Mesodermal cell (in vitro differentiated cells): ENCODE measurements around the gene POU2AF3.

Experiments
- H3K27ac ChIP-seq: 2 replicates; pipeline ENCODE4 v1.7.0; 2013; ENCODE audit warnings: mild to moderate bottlenecking, low read depth, low read length, moderate library complexity; ENCODE audit not compliant: severe bottlenecking
- H3K36me3 ChIP-seq: 2 replicates; pipeline ENCODE4 v1.7.1; 2013; ENCODE audit warnings: mild to moderate bottlenecking, low read length, moderate library complexity; ENCODE audit not compliant: control insufficient read depth, insufficient read depth
- H3K4me1 ChIP-seq: one replicate; pipeline ENCODE4 v1.7.1; 2013; ENCODE audit warnings: mild to moderate bottlenecking, low read length; ENCODE audit not compliant: insufficient read depth, control insufficient read depth, poor library complexity, severe bottlenecking
- H3K4me3 ChIP-seq: 2 replicates; pipeline ENCODE4 v1.7.0; 2013; ENCODE audit warnings: low read length, control low read depth, mild to moderate bottlenecking; ENCODE audit not compliant: insufficient read depth, poor library complexity, severe bottlenecking; ENCODE audit errors: extremely low read depth
- H3K9me3 ChIP-seq: 2 replicates; pipeline ENCODE4 v1.7.1; 2013; ENCODE audit warnings: mild to moderate bottlenecking, low read length, moderate library complexity; ENCODE audit not compliant: control insufficient read depth
- WGBS, 2 experiments: methylation state at CpG; one replicate each; pipeline ENCODE4 v1.1.5; 2013; ENCODE audit warnings: missing lambda C conversion rate in 2 of 2; ENCODE audit not compliant: insufficient coverage in 2 of 2; 5-methylcytosine and 5-hydroxymethylcytosine counted together

Gene POU2AF3

GRCh38 chr11:111342329-111342728 lies 44.0 kb downstream of the POU2AF3 start:
- H3K4me3 ChIP-seq: no peak overlapping the region
- no peaks in the 10 kb centered on the region for H3K9me3 ChIP-seq
- no peaks in the 10 kb centered on the region for H3K36me3 ChIP-seq
- 100% methylated on average over 1 to 2 of the region's 3 CpGs for WGBS, 2 experiments
- no peaks in the 10 kb centered on the region for H3K4me1 ChIP-seq
- no peak overlapping the region for H3K27ac ChIP-seq

DNA sequence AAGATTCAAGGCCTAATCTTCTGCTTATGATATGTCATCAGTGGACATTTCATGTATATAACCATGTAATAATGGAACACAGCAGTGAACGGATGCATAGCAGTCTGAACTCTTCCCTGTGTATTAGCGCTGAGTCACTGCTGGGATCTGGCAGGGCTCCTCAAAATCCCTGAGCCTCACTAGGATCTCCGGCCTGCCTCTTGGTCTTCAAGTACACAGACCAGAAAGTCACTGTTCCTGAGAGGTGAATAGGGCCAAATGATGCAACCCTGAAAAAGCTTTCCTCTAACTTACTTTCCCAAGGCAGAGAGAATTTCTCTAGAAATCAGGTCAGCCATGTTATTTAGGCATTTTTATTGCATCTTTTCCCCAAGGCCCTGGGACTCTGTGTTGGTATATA lies 45.7 kb downstream of the POU2AF3 start:
- 92 to 95% methylated on average over 3 of the region's 3 CpGs for WGBS, 2 experiments
- no peaks in the 10 kb centered on the region for H3K4me1 ChIP-seq

DNA sequence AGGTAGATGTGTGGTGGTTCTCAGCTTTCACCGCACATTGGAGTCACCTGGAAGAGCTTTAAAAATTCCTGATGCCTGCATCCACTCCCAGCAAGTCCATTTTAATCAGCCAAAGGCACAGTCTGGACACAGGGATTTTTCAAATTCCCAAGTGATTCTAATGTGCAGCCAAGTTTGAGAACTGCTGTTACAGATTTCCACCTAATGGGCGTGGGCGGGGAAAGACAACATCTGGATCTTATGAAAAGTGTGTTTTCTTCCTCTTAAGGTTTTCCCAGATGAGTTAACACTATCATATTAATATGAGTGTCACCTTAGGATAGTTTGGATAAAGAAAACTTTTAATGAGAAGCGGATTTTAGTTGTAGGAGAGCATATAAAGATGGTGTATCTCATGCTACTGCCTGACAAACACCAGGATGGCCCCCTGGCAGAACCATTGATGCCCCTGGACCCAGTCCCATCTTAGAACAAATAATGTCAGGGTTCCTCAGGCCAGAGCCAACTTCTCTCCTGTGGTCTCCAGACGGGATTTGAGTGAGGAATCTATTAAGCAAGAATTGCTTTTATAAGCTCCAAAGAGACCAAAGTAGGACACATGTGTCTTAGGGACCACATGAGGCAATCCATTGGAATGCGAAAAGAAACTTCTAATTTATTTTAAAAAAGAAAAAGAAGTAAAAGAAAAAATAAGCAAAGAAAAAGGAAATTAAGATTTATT lies 48.8 kb downstream of the POU2AF3 start:
- Histone ChIP-seq H3K27ac (no peak overlapping the region), H3K4me1 (no peaks in the 10 kb centered on the region), H3K4me3 (no peak overlapping the region), H3K36me3 (no peaks in the 10 kb centered on the region), H3K9me3 (no peaks in the 10 kb centered on the region)
- WGBS, 2 experiments: 87 to 100% methylated on average over 2 of the region's 6 CpGs

More for the DNA sequence above, 45.7 kb downstream of the POU2AF3 start:
- Histone ChIP-seq H3K9me3 (no peaks in the 10 kb centered on the region), H3K27ac (no peak overlapping the region), H3K4me3 (no peak overlapping the region), H3K36me3 (no peaks in the 10 kb centered on the region)

DNA sequence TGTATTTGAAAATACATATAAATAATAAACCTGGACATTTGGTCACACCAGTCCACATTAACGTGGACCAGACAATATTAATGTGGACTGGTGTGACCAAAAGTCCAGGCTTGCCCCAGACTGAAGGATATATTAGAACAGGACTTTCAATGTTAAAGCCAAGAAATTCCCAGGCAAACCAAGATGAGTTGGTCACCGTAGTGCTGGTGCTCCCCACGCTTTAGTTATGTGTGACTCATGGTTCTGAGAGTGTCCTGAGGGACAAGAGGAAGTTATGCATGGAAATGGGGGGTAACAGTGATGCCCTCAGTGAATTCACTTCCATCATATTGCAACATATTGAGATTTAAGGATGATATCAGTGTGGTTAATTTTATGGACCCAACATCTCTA lies 49.4 kb downstream of the POU2AF3 start:
- H3K27ac ChIP-seq: no peak overlapping the region
- H3K36me3 ChIP-seq: no peaks in the 10 kb centered on the region
- WGBS, 2 experiments: 73 to 92% methylated on average over 2 of the region's 3 CpGs

DNA sequence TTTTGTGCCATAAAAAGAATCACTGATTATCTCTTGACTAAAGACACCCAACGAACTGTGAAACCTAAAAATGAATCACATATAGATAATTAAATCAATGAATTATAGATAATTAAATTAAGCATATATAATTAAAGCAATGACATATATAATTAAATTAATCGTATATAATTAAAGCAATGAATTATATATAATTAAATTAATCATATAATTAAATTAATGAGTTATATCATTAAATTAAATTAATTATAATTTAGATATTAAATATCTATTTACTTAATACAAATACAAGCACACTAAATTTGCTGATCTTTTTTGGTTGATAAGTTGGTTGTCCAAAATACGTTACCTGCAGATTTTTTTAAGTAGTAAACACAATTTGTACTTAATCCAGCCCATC lies 49.8 kb downstream of the POU2AF3 start:
- Histone ChIP-seq H3K4me3 (no peak overlapping the region), H3K9me3 (no peaks in the 10 kb centered on the region), H3K36me3 (no peaks in the 10 kb centered on the region), H3K27ac (no peak overlapping the region), H3K4me1 (no peaks in the 10 kb centered on the region)
- WGBS, 2 experiments: no CpG with 5 or more reads among the region's 3 CpGs

More for the DNA sequence above, 49.4 kb downstream of the POU2AF3 start:
- no peaks in the 10 kb centered on the region for H3K4me1 ChIP-seq
- no peaks in the 10 kb centered on the region for H3K9me3 ChIP-seq
- no peak overlapping the region for H3K4me3 ChIP-seq

DNA sequence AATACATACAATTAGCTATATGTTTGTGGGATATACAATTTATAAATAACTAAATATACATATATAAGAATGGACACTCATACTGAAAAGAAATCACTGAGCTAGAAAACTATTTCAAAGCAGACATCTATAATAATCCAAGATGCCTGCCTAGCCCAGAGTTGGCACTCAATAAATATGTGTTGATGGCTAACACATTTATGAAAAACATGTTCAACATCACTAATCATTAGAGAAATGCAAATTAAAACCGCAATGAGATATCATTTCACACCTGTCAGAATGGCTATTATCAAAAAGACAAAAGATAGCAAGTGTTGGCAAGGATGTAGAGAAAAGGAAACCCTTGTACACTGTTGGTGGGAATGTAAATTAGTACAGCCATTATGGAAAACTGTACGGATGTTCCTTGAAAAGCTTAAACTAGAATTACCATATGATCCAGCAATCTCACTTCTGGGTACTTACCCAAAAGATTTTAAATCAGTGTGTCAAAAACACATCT lies 50.9 kb downstream of the POU2AF3 start:
- Histone ChIP-seq H3K4me1 (no peaks in the 10 kb centered on the region), H3K36me3 (no peaks in the 10 kb centered on the region), H3K27ac (no peak overlapping the region), H3K4me3 (no peak overlapping the region), H3K9me3 (no peaks in the 10 kb centered on the region)
- 43 to 80% methylated on average over 1 of the region's 2 CpGs for WGBS, 2 experiments

DNA sequence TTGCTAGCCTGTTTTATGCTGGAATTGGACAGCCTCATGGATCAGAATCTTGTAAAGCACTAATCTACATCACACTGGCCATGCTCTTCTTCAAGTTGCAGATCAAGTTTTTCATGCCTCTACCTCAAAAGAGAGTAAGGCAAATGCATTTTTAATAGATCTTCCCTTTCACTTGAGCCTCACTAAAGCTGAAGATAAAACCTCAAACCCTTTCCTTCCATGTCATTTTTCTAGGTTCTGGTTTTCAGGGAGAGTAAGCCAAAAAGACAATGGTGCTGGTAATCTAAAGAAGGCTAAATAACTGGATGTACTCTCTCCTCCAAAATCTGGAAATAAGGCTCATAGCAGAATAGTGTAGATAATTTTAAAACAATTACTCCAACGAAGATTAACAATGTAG lies 52.5 kb downstream of the POU2AF3 start:
- no CpG with 5 or more reads among the region's 1 CpG for WGBS, 2 experiments
- Histone ChIP-seq H3K36me3 (no peaks in the 10 kb centered on the region), H3K27ac (no peak overlapping the region), H3K4me1 (no peaks in the 10 kb centered on the region), H3K4me3 (no peak overlapping the region), H3K9me3 (no peaks in the 10 kb centered on the region)

DNA sequence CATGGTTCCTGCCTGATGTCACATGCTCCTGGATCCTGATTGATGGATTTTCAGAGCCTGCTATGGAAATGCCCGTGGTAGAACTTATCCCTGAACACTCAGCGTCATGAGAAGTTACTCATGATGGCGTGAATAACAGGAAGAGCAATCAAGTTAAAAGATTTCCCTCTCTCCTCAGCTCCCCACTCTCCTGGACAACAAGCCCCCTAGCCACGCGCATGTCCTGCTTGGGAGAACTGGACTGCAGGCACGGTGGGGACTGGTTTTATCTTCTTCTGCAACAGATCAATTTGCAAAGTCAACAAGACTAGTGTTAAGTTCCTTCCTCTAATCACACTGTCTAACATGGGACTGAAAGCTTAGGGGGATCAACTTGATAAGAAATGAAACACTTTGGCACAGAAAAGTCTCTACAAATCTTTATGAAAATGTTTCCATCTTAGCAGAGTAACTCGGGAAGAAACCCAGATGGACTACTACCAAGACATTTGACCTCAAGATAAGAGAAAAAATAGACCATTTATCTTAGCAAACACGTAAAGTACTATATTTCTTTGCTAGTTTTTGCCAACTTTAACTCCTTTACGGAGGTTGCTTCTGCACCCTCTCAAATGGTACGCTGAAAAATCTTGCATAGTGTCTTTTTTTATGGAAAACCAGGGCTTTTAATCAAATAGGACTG lies 53.2 kb downstream of the POU2AF3 start:
- Histone ChIP-seq H3K4me1 (no peaks in the 10 kb centered on the region), H3K4me3 (no peak overlapping the region), H3K27ac (no peak overlapping the region), H3K36me3 (no peaks in the 10 kb centered on the region), H3K9me3 (no peaks in the 10 kb centered on the region)
- 88 to 93% methylated on average over 7 to 10 of the region's 10 CpGs for WGBS, 2 experiments

- Histone ChIP-seq H3K36me3 (no peaks in the 10 kb centered on the region), H3K4me3 (no peak overlapping the region), H3K27ac (no peak overlapping the region), H3K4me1 (no peaks in the 10 kb centered on the region), H3K9me3 (no peaks in the 10 kb centered on the region)
- 94 to 95% methylated on average over 4 to 5 of the region's 9 CpGs for WGBS, 2 experiments
Observed at GRCh38 chr11:111352231-111352746, 53.9 kb downstream of the POU2AF3 start.

DNA sequence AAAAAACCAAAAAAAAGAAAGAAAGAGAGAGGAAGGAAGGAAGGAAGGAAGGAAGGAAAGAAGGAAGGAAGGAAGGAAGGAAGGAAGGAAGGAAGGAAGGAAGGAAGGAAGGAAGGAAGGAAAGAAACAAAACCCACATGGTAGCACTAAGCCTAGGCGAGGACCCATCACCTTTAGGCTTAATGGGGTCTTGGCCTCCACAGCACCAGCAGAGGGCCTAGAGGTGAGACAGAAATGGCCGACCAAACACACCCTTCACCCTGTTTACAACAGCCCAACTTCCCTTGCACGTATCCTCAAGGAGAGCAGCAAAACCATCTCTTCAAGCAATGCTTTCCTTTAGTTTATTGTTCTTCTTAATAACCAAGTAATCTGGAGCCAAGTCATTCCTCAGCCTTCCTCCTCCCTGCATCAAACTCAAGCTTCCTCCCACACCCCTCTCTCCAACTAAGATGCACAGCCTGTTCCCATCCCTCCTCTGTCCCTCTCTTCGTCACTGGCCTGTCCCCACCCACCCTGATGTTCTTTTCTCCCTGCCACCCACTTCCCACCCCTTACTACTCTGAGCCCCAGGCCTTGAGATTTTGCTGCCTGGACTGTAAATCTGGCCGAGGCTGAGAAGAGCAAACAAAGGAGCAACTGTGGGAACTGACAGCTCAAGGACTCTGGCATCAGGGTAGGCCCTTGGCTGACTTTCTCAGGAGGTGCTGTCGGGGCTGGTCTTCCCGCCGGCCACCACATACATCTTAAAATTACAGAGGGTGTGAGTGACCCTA lies 54.8 kb downstream of the POU2AF3 start:
- Histone ChIP-seq H3K4me3 (no peak overlapping the region), H3K4me1 (no peaks in the 10 kb centered on the region), H3K27ac (no peak overlapping the region), H3K36me3 (no peaks in the 10 kb centered on the region), H3K9me3 (no peaks in the 10 kb centered on the region)
- WGBS, 2 experiments: 81 to 89% methylated on average over 4 of the region's 8 CpGs
